Hepatocyte (in vitro differentiated cells): Measurements from ENCODE around the gene VWF. TPM values are rescaled to one million over a fixed set of nuclear protein-coding genes. Genes with fewer than 3 reads are reported as not detected.
"Not testable (repeated sequence)": the region's sequence is repeated elsewhere in the genome, so short reads cannot be mapped to it uniquely, and the experiment has no call there.

Source experiments
- DNase-seq: peaks from one replicate; pipeline ENCODE4 v3.0.0-alpha.2; 2016; ENCODE audit warnings: low spot score
- H2AFZ ChIP-seq: fragments of 200-600 bp; sonication (generic); 2 replicates; pipeline ENCODE4 v1.6.0; 2016; ENCODE audit warnings: antibody characterized with exemption, mild to moderate bottlenecking
- H3K27ac ChIP-seq: fragments of 200-600 bp; sonication (generic); 2 replicates; pipeline ENCODE4 v1.5.1; 2016; ENCODE audit warnings: mild to moderate bottlenecking
- H3K27me3 ChIP-seq: fragments of 200-600 bp; sonication (generic); 2 replicates; pipeline ENCODE4 v1.6.1; 2016
- H3K36me3 ChIP-seq: fragments of 200-600 bp; sonication (generic); replicated peaks from 2 replicates; pipeline ENCODE4 v1.5.1; 2016; ENCODE audit warnings: low read depth; ENCODE audit not compliant: insufficient read depth
- H3K4me1 ChIP-seq: fragments of 200-600 bp; sonication (generic); 2 replicates; pipeline ENCODE4 v1.5.1; 2016; ENCODE audit warnings: mild to moderate bottlenecking, moderate library complexity; ENCODE audit not compliant: insufficient read depth
- H3K4me2 ChIP-seq: fragments of 200-600 bp; sonication (generic); 2 replicates; pipeline ENCODE4 v1.6.0; 2016
- H3K4me3 ChIP-seq: fragments of 200-600 bp; sonication (generic); 2 replicates; pipeline ENCODE4 v1.5.1; 2016; ENCODE audit warnings: mild to moderate bottlenecking
- H3K79me2 ChIP-seq: fragments of 200-600 bp; sonication (generic); 2 replicates; pipeline ENCODE4 v1.6.0; 2017; ENCODE audit warnings: mild to moderate bottlenecking
- H3K9me2 ChIP-seq: fragments of 200-600 bp; sonication (generic); replicated peaks from 2 replicates; pipeline ENCODE4 v1.6.0; 2017; ENCODE audit warnings: mild to moderate bottlenecking; ENCODE audit not compliant: insufficient read depth
- H3K9me3 ChIP-seq: fragments of 200-600 bp; sonication (generic); 2 replicates; pipeline ENCODE4 v1.5.1; 2016; ENCODE audit warnings: low read depth, mild to moderate bottlenecking
- H4K20me1 ChIP-seq: fragments of 200-600 bp; sonication (generic); 2 replicates; pipeline ENCODE4 v1.6.0; 2016; ENCODE audit warnings: mild to moderate bottlenecking; ENCODE audit not compliant: insufficient read depth, poor library complexity, severe bottlenecking
- EZH2 ChIP-seq: fragments of 200-600 bp; sonication (generic); IDR thresholded peaks from 2 replicates; pipeline ENCODE4 v1.6.1; 2016; ENCODE audit warnings: antibody characterized with exemption, mild to moderate bottlenecking, borderline replicate concordance
- EZH2phosphoT487 ChIP-seq: fragments of 200-600 bp; sonication (generic); IDR thresholded peaks from one replicate; pipeline ENCODE4 v1.6.1; 2018; ENCODE audit warnings: antibody characterized with exemption, mild to moderate bottlenecking, low read depth, moderate library complexity; ENCODE audit not compliant: unreplicated experiment, severe bottlenecking
- WGBS: methylation state at CpG from one replicate; pipeline ENCODE4 v1.1.6; 2016; ENCODE audit warnings: low lambda C conversion rate; ENCODE audit errors: missing lambda C conversion rate; 5-methylcytosine and 5-hydroxymethylcytosine counted together
- polyA plus RNA-seq: library from polyadenylated mRNA; unstranded; fragments of >200 nt; fragmentation: Nextera tagmentation; extraction: Ambion mirVana; gene quantifications from 2 replicates; pipeline ENCODE4 v1.2.1, GENCODE V29; 2016
- total RNA-seq: library from RNA; depleted of rRNA; stranded (reverse); fragments of >200 nt; gene quantifications from 2 replicates; pipeline ENCODE4 v1.2.3, GENCODE V29; 2014
- TF ChIP-seq, protein P1 (sequence below): fragments of 200-600 bp; sonication (generic); IDR thresholded peaks from 2 replicates; pipeline ENCODE4 v1.5.1; 2016; ENCODE audit warnings: antibody characterized with exemption, mild to moderate bottlenecking; ENCODE audit not compliant: poor library complexity

The VWF gene
- total and polyA plus RNA-seq, 2 experiments from 2014 or later, result 0.20 to 0.77 TPM

DNA sequence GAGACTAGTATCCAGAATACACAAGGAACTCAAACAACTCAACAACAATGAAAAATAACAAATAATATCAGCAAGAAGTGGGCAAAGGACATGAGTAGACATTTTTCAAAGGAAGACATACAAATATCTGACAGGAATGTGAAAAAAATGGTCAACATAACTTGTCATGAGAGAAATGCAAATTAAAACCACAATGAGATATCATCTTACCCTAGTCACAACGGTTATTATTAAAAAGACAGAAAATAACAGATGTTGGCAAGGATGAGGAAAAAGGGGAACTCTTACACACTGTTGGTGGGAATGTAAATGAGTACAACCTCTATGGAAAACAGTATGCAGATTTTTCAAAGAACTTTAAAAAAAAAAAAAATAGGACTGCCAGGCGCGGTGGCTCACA is 20.4 kb downstream of the VWF start:
- Histone ChIP-seq H2AFZ (no peak overlapping the region), H3K4me2 (no peak overlapping the region), H3K9me3 (no peaks in the 10 kb centered on the region), H3K79me2 (no peaks in the 10 kb centered on the region), H3K27me3 (no peaks in the 10 kb centered on the region), H3K9me2 (no peaks in the 10 kb centered on the region), H3K4me3 (no peak overlapping the region), H4K20me1 (no peaks in the 10 kb centered on the region), H3K27ac (no peak overlapping the region), H3K36me3 (no peaks in the 10 kb centered on the region), H3K4me1 (no peaks in the 10 kb centered on the region)
- TF ChIP-seq, protein P1, sequence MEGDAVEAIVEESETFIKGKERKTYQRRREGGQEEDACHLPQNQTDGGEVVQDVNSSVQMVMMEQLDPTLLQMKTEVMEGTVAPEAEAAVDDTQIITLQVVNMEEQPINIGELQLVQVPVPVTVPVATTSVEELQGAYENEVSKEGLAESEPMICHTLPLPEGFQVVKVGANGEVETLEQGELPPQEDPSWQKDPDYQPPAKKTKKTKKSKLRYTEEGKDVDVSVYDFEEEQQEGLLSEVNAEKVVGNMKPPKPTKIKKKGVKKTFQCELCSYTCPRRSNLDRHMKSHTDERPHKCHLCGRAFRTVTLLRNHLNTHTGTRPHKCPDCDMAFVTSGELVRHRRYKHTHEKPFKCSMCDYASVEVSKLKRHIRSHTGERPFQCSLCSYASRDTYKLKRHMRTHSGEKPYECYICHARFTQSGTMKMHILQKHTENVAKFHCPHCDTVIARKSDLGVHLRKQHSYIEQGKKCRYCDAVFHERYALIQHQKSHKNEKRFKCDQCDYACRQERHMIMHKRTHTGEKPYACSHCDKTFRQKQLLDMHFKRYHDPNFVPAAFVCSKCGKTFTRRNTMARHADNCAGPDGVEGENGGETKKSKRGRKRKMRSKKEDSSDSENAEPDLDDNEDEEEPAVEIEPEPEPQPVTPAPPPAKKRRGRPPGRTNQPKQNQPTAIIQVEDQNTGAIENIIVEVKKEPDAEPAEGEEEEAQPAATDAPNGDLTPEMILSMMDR, result no peak
- TF ChIP-seq EZH2 (no peak), EZH2phosphoT487 (no peak)
- 94% methylated on average over 3 of the region's 3 CpGs for WGBS
- DNase-seq, result no peak

DNA sequence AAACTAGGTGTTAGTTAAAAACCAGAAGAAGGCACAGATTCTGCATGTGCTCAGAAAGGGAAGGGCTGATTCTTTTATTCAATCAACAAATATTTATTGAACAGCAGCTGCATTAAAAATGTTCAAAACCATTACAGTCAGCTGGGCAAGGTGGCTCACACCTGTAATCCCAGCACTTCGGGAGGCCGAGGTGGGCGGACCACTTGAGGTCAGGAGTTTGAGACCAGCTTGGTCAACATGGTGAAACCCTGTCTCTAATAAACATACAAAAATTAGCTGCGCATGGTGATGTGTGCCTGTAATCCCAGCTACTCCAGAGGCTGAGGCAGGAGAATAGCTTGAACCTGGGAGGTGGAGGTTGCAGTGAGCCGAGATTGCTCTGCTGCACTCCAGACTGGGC is 22.4 kb downstream of the VWF start:
- H3K4me2 ChIP-seq, H3K9me2 ChIP-seq, H4K20me1 ChIP-seq, H3K9me3 ChIP-seq, H3K4me3 ChIP-seq, H3K27ac ChIP-seq, H2AFZ ChIP-seq, H3K79me2 ChIP-seq, DNase-seq, H3K36me3 ChIP-seq, H3K4me1 ChIP-seq, H3K27me3 ChIP-seq: not testable (repeated sequence)
- WGBS, result 87% methylated on average over 5 of the region's 5 CpGs

DNA sequence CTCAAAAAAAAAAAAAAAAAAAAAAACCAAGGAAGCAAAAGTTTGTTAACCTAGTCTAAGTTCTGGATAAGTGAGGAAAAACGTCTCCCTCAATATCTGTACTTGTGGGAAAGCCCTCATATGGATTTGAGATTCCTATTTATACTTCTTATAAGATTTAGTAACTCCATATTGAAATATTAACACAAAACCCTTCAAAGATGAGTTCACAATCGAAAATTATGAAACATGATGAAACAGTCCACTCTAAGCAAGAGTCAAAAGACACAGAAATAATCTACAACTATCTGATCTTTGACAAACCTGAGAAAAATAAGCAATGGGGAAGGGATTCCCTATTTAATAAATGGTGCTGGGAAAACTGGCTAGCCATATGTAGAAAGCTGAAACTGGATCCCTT is 25.2 kb downstream of the VWF start:
- no peak overlapping the region for H2AFZ ChIP-seq
- H3K27ac ChIP-seq, result no peak overlapping the region
- H4K20me1 ChIP-seq, result no peaks in the 10 kb centered on the region
- H3K4me2 ChIP-seq, result no peak overlapping the region
- no peaks in the 10 kb centered on the region for H3K9me2 ChIP-seq
- no peaks in the 10 kb centered on the region for H3K36me3 ChIP-seq
- no peak for DNase-seq
- no peaks in the 10 kb centered on the region for H3K27me3 ChIP-seq
- no peaks in the 10 kb centered on the region for H3K9me3 ChIP-seq
- no peaks in the 10 kb centered on the region for H3K79me2 ChIP-seq
- no peaks in the 10 kb centered on the region for H3K4me1 ChIP-seq
- TF ChIP-seq EZH2 (no peak), EZH2phosphoT487 (no peak)
- TF ChIP-seq, protein P1, result no peak
- no peak overlapping the region for H3K4me3 ChIP-seq
- WGBS, result 76% methylated on average over 2 of the region's 2 CpGs

DNA sequence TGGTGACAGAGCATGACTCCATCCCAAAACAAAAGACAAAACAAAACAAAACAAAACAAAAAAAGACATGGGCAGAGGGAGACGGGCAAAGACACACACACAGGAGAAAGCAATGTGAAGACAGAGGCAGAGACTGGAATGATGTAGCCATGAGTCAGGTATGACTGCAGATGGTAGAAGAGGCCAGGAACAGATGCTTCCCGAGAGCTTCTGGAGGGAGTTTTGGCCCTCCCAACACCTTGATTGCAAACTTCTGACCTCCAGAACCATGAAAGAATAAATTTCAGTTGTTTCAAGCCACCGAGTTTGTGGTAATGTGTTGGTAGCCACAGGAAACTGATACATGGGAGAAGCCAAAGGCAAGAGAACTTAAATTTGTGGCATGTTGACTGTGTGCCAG is 27.1 kb downstream of the VWF start:
- Histone ChIP-seq H3K9me2 (no peaks in the 10 kb centered on the region), H3K36me3 (no peaks in the 10 kb centered on the region), H3K27me3 (no peaks in the 10 kb centered on the region), H3K4me1 (peaks cover 3% of the 10 kb centered on the region), H3K27ac (no peak overlapping the region), H3K79me2 (no peaks in the 10 kb centered on the region), H3K4me3 (no peak overlapping the region), H2AFZ (no peak overlapping the region), H3K9me3 (no peaks in the 10 kb centered on the region), H4K20me1 (no peaks in the 10 kb centered on the region), H3K4me2 (no peak overlapping the region)
- TF ChIP-seq EZH2phosphoT487, result no peak
- TF ChIP-seq, protein P1, result no peak
- no peak for TF ChIP-seq EZH2
- DNase-seq, result no peak
- WGBS, result 87% methylated on average over 3 of the region's 3 CpGs
